GM18502 (cell line): ENCODE measurements around the gene SMOC2.
"Not testable (repeated sequence)": the region's sequence is repeated elsewhere in the genome, so short reads cannot be mapped to it uniquely, and the experiment has no call there.

ENCODE experiments used
- ATAC-seq: cut with Tn5 transposase; IDR thresholded peaks from one replicate; pipeline ENCODE4 v1.9.1; 2021; ENCODE audit warnings: mild to moderate bottlenecking; ENCODE audit not compliant: unreplicated experiment, poor library complexity

The SMOC2 gene

DNA sequence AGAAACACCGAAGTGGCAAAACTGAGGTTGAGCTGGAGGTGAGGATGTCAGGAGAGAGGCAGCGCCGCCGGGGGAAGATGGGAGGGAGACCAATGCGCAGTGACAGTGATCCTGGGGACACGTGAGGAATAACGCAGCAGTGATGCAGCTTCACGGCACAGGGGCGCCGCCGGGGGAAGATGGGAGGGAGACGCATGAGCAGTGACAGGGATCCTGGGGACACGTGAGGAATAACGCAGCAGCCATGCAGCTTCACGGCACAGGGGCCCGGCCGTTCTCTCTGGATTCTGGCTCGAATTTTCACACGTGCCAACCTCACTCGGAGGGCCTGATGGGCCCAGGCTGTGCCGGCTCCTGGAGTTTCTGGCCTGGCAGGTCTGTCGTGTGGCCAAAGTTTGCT lies 94.7 kb downstream of the SMOC2 start:
- ATAC-seq, result no peak

GRCh38 chr6:168536196-168536595 lies 95.2 kb downstream of the SMOC2 start:
- ATAC-seq, result no peak

DNA sequence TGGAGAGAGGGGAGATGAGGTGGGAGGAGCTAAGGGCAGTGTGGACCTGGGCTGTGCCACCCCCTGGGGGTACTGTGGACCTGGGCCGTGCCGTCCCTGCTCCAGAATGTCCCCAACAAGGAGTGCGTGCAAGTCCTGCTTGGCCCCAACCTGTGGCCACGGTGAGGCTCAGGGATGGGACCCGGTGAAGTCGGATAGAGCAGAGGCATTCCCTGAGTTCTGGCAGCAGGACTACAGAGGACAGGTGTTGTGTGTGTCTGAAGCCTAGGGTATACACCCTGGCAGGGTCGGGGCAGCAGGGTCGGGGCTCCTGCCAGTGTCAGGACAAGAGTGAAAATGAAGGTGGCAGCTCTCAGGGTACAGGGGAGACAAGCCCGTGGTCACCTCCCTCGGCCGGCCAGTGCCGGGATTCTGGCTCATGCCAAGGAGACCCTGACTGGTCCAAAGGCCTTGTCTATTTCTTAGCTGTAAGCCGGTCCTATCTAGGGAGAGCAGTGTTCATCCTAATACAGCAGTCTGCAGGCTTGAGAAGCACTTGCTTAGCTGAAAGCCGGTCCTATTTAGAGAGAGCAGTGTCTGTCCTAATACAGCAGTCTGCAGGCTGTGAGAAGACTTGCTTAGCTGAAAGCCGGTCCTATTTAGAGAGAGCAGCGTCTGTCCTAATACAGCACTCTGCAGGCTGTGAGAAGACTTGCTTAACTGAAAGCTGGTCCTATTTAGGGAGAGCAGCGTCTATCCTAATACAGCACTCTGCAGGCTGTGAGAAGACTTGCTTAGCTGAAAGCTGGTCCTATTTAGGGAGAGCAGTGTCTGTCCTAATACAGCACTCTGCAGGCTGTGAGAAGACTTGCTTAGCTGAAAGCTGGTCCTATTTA lies 95.9 kb downstream of the SMOC2 start:
- ATAC-seq, result no peak

GRCh38 chr6:168537540-168537884 lies 96.5 kb downstream of the SMOC2 start:
- no peak for ATAC-seq

GRCh38 chr6:168538188-168538891 lies 97.4 kb downstream of the SMOC2 start:
- not testable (repeated sequence) for ATAC-seq

DNA sequence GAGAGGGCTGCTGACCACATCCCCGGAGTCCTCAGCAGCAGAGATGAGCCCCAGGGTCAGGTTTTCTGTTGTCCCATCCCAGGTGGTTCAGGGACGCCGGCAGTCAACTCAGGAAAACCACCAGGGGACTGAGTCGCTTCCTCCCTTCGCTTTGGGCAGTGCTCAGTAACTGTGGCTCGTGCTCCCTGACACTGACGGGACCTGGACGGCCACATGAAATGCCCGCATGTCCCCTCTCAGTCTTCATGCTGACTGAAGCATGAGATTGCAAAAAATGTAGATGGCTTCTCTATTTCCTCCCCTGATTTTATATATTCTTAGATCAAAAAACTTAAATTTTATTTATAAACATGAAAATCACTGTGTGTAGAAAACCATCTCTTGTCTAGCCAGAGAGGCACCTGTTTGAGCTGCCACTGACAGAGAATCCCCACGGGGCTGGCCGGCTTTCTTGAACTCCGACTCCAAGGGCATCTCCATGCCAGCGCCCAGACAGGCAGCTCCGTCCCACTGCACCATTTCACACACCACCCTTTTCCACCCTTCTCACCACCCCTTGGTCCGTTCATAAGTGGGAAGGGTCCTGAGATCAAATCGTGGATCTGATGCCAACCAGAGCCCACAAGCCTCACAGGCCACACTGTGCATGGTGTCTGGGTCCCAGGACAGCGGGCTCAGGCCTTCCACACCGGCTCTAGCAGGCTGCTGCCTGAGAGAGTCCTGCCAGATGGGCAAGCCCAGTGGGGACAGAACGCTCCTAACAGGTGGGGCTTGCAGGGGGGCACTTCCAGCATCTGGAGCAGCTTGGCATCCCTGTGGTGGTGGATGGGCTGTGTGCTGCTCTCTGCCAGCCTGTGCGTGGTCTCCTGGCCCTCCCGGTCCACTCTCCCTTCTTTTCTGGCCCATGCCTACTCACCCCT lies 98.2 kb downstream of the SMOC2 start:
- no peak for ATAC-seq

- ATAC-seq, result no peak
These were observed 99.8 kb downstream of the SMOC2 start for GRCh38 chr6:168540713-168541291.

DNA sequence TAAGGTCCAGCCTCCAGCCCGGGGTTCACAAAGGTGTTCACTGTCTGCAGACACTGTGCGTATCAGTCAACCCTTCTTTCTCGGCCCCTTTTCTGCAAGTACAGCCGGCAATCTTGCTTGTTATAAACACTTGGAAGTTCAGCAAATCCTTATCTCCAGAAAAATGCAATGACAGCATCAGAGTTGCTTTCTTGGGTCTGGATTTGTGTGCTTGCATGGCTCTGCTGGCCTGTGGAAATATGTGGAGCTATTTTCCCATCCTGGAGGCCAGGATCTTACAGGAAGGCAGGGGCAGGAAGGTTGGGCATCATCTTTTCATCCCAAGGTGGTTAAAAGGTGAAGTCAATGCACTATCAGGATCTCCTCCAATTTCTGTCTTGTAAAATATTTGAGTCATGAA lies 100.3 kb downstream of the SMOC2 start:
- ATAC-seq, result no peak

GRCh38 chr6:168542301-168542700 lies 101.3 kb downstream of the SMOC2 start:
- no peak for ATAC-seq

GRCh38 chr6:168545428-168545827 lies 104.4 kb downstream of the SMOC2 start:
- no peak for ATAC-seq

DNA sequence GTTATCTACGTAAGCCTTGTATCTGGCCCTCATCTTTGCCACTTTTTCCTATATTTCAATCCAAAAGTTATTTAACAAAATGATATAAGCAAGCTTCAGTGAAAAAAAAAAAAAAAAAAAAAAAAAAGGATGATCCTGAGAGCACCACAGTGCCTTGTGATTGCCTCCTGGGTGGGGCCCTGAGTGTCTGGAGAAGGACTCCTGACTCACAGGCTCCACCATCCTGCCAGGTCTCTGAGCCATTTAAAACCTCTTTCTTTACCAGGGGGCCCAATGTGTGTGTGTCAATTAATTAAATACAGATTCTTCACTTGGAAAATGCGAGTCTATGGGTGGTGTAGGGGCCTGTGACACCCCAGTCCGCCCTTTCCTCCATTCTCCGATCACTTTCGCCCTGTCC lies 105.2 kb downstream of the SMOC2 start:
- ATAC-seq, result no peak

DNA sequence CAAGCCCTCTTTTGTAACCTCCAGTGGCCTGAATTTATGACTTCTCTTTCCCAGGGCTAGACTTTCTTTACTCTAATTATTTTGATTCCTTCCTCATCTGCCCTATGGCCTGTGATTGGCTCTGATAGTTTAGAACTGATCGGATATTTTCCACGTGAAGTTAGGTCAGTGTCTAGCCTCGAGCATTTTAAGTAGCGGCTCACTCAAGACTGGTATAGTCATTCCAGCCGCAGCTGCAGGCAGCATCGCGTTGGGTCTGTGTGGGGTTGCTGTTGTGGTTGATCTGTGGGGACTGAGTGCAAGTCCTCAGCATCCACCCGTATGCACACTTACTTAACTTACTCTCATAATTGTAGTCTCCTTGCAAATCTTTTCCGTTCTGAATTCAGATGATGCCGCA lies 105.7 kb downstream of the SMOC2 start:
- ATAC-seq, result no peak

GRCh38 chr6:168550326-168550725 lies 109.3 kb downstream of the SMOC2 start:
- no peak for ATAC-seq

DNA sequence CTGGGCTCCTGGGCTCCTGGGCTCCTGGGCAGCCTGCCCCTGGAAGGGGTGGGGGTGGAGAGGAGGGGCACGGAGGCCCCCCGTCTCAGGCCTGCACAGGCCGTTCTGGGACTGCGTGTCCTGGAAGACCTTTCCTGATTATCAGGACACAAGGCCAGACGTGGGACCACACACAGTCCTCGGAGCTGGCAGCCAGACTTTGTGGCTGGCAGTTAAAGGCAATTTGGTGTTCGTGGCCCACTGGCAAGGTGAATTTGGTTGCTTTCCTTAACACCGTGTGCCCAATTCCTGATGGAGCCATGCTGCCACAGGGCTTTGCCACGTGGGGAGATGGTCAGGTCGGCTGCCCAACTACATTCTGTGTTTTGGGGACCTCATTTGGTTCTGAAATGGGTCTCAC lies 113.5 kb downstream of the SMOC2 start:
- no peak for ATAC-seq

GRCh38 chr6:168554898-168555617 lies 114.1 kb downstream of the SMOC2 start:
- no peak for ATAC-seq

DNA sequence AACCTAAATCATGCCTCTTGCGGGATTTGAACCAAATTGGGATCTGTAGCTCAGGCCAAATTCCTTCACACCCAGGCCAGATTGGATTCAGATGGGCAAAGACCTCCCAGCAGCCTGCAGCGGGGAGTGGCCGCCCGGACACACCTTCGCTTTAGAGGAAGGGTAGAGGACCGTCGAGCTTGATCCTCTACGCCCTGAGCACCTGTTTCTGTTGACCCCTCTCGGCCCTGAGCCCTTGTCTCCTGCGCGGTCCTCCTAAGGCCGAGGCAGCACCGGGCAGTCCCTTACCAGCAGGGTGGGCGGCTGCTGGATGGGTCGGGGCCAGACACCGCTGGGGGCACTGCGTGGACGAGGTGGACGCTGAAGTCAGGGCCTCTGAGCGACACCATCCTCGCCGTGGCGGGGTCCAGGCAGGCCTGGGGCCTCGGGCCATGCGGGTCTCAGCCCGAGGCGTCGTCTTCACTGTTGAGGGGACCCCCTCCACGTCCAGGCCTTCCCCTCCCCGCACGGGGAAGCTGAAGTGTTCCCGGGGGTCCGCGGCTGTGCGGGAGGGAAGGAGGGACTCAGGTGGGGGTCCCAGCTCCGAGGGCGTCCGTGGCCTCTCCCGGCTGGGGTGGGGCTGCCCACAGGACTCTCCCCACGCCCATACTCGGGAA lies 114.8 kb downstream of the SMOC2 start:
- ATAC-seq, result no peak

DNA sequence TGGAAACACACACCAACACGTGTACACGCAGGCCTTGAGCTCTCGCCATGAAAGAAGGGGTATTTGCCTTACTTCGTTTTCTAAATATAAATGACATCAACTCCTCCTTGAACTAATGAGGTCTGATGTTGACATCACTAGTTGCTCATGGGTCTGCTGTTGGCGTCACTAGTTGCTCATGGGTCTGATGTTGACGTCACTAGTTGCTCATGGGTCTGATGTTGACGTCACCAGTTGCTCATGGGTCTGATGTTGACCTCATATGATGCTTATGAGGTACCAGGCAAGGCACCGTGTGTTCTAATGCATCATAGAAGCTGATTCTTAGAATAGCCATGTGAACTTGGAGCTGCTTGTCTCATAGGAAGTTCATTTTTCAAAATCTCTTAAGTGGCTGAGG lies 116.5 kb downstream of the SMOC2 start:
- ATAC-seq, result no peak

DNA sequence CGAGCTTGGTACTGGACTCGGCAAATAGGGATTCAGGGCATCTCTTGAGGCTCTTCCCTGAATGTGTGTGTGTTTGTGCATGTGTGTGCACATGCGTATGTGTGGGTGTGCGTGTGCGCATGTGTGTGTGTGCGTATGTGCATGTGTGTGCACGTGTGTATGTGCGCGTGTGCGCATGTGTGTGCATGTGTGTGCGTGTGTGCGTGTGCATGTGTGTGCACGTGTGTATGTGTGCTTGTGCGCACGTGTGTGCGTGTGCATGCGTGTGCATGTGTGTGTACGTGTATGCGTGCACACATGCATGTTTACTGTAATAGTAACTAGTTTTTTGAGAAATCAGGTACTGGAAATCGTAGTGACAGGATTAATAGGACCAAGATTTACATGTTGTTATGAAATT lies 117.7 kb downstream of the SMOC2 start:
- no peak for ATAC-seq

GRCh38 chr6:168559574-168560098 lies 118.7 kb downstream of the SMOC2 start:
- no peak for ATAC-seq
